HEK293T (cell line): ENCODE measurements around the gene IRS2.

ENCODE experiments used
- CTCF ChIA-PET: fragments of 350-600 bp; formaldehyde crosslinking; extraction: SDS; loops from one replicate; lab custom pipeline; 2021; ENCODE audit warnings: antibody characterized with exemption, inconsistent platforms; lab: Yijun Ruan, JAX
- POLR2A ChIA-PET: fragments of 350-600 bp; formaldehyde crosslinking; extraction: SDS; loops from one replicate; lab custom pipeline; 2020; ENCODE audit warnings: antibody characterized with exemption, inconsistent platforms; lab: Yijun Ruan, JAX
- DNase-seq: peaks from one replicate; pipeline ENCODE4 v3.0.0; 2012; ENCODE audit warnings: mixed read lengths; ENCODE audit errors: extremely low spot score
- ARNT ChIP-seq: fragments of 450-650 bp; IDR thresholded peaks from 2 replicates; pipeline ENCODE4 v1.6.1; 2017; ENCODE audit warnings: mild to moderate bottlenecking
- BHLHE40 ChIP-seq: fragments of 450-650 bp; IDR thresholded peaks from 2 replicates; pipeline ENCODE4 v1.6.1; 2016; ENCODE audit warnings: mild to moderate bottlenecking, moderate library complexity, borderline replicate concordance
- CTBP1 ChIP-seq: fragments of 450-650 bp; IDR thresholded peaks from 2 replicates; pipeline ENCODE4 v1.6.1; 2016; ENCODE audit warnings: borderline replicate concordance
- ELF4 ChIP-seq: fragments of 450-650 bp; IDR thresholded peaks from 2 replicates; pipeline ENCODE4 v1.6.1; 2017; ENCODE audit warnings: antibody characterized with exemption
- FOXA1 ChIP-seq: fragments of 450-650 bp; IDR thresholded peaks from 2 replicates; pipeline ENCODE4 v1.6.1; 2016; ENCODE audit warnings: mild to moderate bottlenecking
- FOXK2 ChIP-seq: fragments of 450-650 bp; IDR thresholded peaks from 2 replicates; pipeline ENCODE4 v1.6.1; 2016; ENCODE audit warnings: mild to moderate bottlenecking
- FOXM1 ChIP-seq: fragments of 450-650 bp; IDR thresholded peaks from 2 replicates; pipeline ENCODE4 v1.6.1; 2017; ENCODE audit warnings: mild to moderate bottlenecking, borderline replicate concordance
- HDGF ChIP-seq: fragments of 450-650 bp; IDR thresholded peaks from 2 replicates; pipeline ENCODE4 v1.6.1; 2017; ENCODE audit warnings: antibody characterized with exemption, borderline replicate concordance
- L3MBTL2 ChIP-seq: fragments of 450-650 bp; conservative IDR thresholded peaks from 2 replicates; pipeline ENCODE4 v1.6.1; 2016; ENCODE audit warnings: mild to moderate bottlenecking
- LEF1 ChIP-seq: fragments of 450-650 bp; IDR thresholded peaks from 2 replicates; pipeline ENCODE4 v1.6.1; 2017; ENCODE audit warnings: mild to moderate bottlenecking, borderline replicate concordance
- NFRKB ChIP-seq: fragments of 450-650 bp; IDR thresholded peaks from 2 replicates; pipeline ENCODE4 v1.6.1; 2016; ENCODE audit warnings: mild to moderate bottlenecking, moderate library complexity
- PKNOX1 ChIP-seq: fragments of 450-650 bp; IDR thresholded peaks from 2 replicates; pipeline ENCODE4 v1.6.1; 2016
- SP1 ChIP-seq: fragments of 450-650 bp; IDR thresholded peaks from 2 replicates; pipeline ENCODE4 v1.6.1; 2017
- SUZ12 ChIP-seq: fragments of 450-650 bp; IDR thresholded peaks from 2 replicates; pipeline ENCODE4 v1.6.1; 2016; ENCODE audit warnings: mild to moderate bottlenecking
- TARDBP ChIP-seq: fragments of 450-650 bp; IDR thresholded peaks from 2 replicates; pipeline ENCODE4 v1.6.1; 2016
- ZNF384 ChIP-seq: fragments of 450-650 bp; IDR thresholded peaks from 2 replicates; pipeline ENCODE4 v1.6.1; 2016

Gene IRS2

GRCh38 chr13:109813663-109814062, 27.3 kb upstream of the IRS2 start:
- CTCF ChIA-PET: no interaction called here
- POLR2A ChIA-PET: no interaction called here
- no peak for TF ChIP-seq LEF1
- TF ChIP-seq BHLHE40: no peak
- no peak for TF ChIP-seq FOXA1
- TF ChIP-seq NFRKB: no peak
- TF ChIP-seq ELF4: no peak
- no peak for TF ChIP-seq PKNOX1
- TF ChIP-seq SUZ12: no peak
- TF ChIP-seq FOXM1: no peak
- no peak for TF ChIP-seq L3MBTL2
- no peak for TF ChIP-seq FOXK2
- TF ChIP-seq TARDBP: no peak
- TF ChIP-seq ZNF384: no peak
- no peak for TF ChIP-seq SP1
- TF ChIP-seq ARNT: no peak
- TF ChIP-seq CTBP1: no peak
- TF ChIP-seq HDGF: no peak
- DNase-seq: no peak

GRCh38 chr13:109812382-109812781, 26.0 kb upstream of the IRS2 start:
- ChIA-PET CTCF (no interaction called here), POLR2A (no interaction called here)
- no peak for TF ChIP-seq SP1
- no peak for TF ChIP-seq BHLHE40
- no peak for TF ChIP-seq PKNOX1
- no peak for TF ChIP-seq CTBP1
- TF ChIP-seq SUZ12: no peak
- no peak for DNase-seq

- ChIA-PET CTCF (no interaction called here), POLR2A (no interaction called here)
- no peak for DNase-seq
- no peak for TF ChIP-seq BHLHE40
- no peak for TF ChIP-seq ELF4
- TF ChIP-seq L3MBTL2: no peak
- no peak for TF ChIP-seq NFRKB
- no peak for TF ChIP-seq ARNT
- no peak for TF ChIP-seq SP1
- TF ChIP-seq HDGF: no peak
- TF ChIP-seq ZNF384: no peak
- TF ChIP-seq TARDBP: no peak
- TF ChIP-seq LEF1: no peak
- no peak for TF ChIP-seq PKNOX1
- TF ChIP-seq FOXK2: no peak
- no peak for TF ChIP-seq FOXM1
- TF ChIP-seq SUZ12: no peak
- TF ChIP-seq CTBP1: no peak
- no peak for TF ChIP-seq FOXA1
Observed at GRCh38 chr13:109810761-109811510, 24.6 kb upstream of the IRS2 start.

- no peak for TF ChIP-seq CTBP1
- CTCF ChIA-PET: no interaction called here
- POLR2A ChIA-PET: no interaction called here
- DNase-seq: no peak
Observed at GRCh38 chr13:109809216-109809932, 23.0 kb upstream of the IRS2 start.

GRCh38 chr13:109807345-109807744, 21.0 kb upstream of the IRS2 start:
- TF ChIP-seq PKNOX1 (no peak), FOXK2 (no peak), L3MBTL2 (no peak)
- no peak for DNase-seq
- ChIA-PET CTCF (no interaction called here), POLR2A (no interaction called here)

- POLR2A ChIA-PET: no interaction called here
- no peak for DNase-seq
- TF ChIP-seq HDGF (no peak), SP1 (no peak), CTBP1 (no peak), ARNT (no peak), L3MBTL2 (no peak), LEF1 (no peak), SUZ12 (no peak), NFRKB (no peak), PKNOX1 (no peak), ELF4 (no peak), BHLHE40 (no peak), FOXA1 (no peak), ZNF384 (no peak), TARDBP (no peak), FOXM1 (no peak), FOXK2 (no peak)
- CTCF ChIA-PET: no interaction called here
Observed at GRCh38 chr13:109804654-109805053, 18.3 kb upstream of the IRS2 start.
